Prostate gland (tissue), 2 donors: ENCODE results near the gene CCER1.

Experiments
- CTCF ChIP-seq, 4 experiments: fragments of 200-600 bp in 2 of 4; fragments of 450-650 bp in 2 of 4; sonication (generic) in 2 of 4; IDR thresholded peaks; 1 replicate in 3 of 4; 2 replicates in 1 of 4; pipeline ENCODE4 v1.5.1; 2016 to 2019; ENCODE audit warnings: antibody characterized with exemption in 4 of 4, mild to moderate bottlenecking in 2 of 4, moderate library complexity in 2 of 4
- POLR2AphosphoS5 ChIP-seq: sonication (generic); formaldehyde crosslinking; IDR thresholded peaks from one replicate; pipeline ENCODE4 v1.6.1; 2017; ENCODE audit warnings: antibody characterized with exemption

- no peak for TF ChIP-seq CTCF (IDR thresholded peaks at IDR 0.05)
- no peak for TF ChIP-seq POLR2AphosphoS5
Measured at GRCh38 chr12:90991952-90992465, 37.0 kb upstream of the CCER1 start.
